HepG2 (cell line): Measurements from ENCODE around the gene UBL4B. TPM values are rescaled to one million over a fixed set of nuclear protein-coding genes. Genes with fewer than 3 reads are reported as not detected.

Source experiments
- DRAP1 ChIP-seq: IDR thresholded peaks from 2 replicates; pipeline ENCODE4 v1.6.1; 2016; ENCODE audit warnings: missing genetic modification reagents, missing compliant biosample characterization
- ELF1 ChIP-seq: sonication (generic); formaldehyde crosslinking; IDR thresholded peaks from 2 replicates; pipeline ENCODE4 v1.4.0; 2020; ENCODE audit warnings: missing genetic modification reagents
- GATAD1 ChIP-seq: IDR thresholded peaks from 2 replicates; pipeline ENCODE4 v1.6.1; 2016; ENCODE audit warnings: missing genetic modification reagents, missing compliant biosample characterization
- ISX ChIP-seq: sonication (generic); formaldehyde crosslinking; conservative IDR thresholded peaks from 2 replicates; pipeline ENCODE4 v1.5.0; 2020; ENCODE audit warnings: missing genetic modification reagents
- KDM2A ChIP-seq: sonication (generic); formaldehyde crosslinking; IDR thresholded peaks from 2 replicates; pipeline ENCODE4 v1.4.0; 2020; ENCODE audit warnings: low read depth, missing genetic modification reagents, borderline replicate concordance
- KLF12 ChIP-seq: sonication (generic); formaldehyde crosslinking; IDR thresholded peaks from 2 replicates; pipeline ENCODE4 v1.4.0; 2020; ENCODE audit warnings: missing genetic modification reagents, borderline replicate concordance
- MNT ChIP-seq: fragments of 450-650 bp; IDR thresholded peaks from 2 replicates; pipeline ENCODE4 v1.6.1; 2016
- NFKB2 ChIP-seq: sonication (generic); formaldehyde crosslinking; IDR thresholded peaks from 2 replicates; pipeline ENCODE4 v1.4.0; 2020; ENCODE audit warnings: missing genetic modification reagents, borderline replicate concordance
- NKX3-1 ChIP-seq: sonication (generic); formaldehyde crosslinking; IDR thresholded peaks from 2 replicates; pipeline ENCODE4 v1.5.0; 2020; ENCODE audit warnings: missing genetic modification reagents
- NR1H2 ChIP-seq: sonication (generic); formaldehyde crosslinking; IDR thresholded peaks from 2 replicates; pipeline ENCODE4 v1.8.1; 2022; ENCODE audit warnings: low read depth, missing genetic modification reagents, borderline replicate concordance
- NR2F2 ChIP-seq: IDR thresholded peaks from 2 replicates; pipeline ENCODE4 v1.6.1; 2012; ENCODE audit warnings: low read depth, inconsistent platforms, borderline replicate concordance
- PAF1 ChIP-seq: IDR thresholded peaks from 2 replicates; pipeline ENCODE4 v1.6.1; 2016; ENCODE audit warnings: missing genetic modification reagents, missing compliant biosample characterization
- PHF20 ChIP-seq: sonication (generic); formaldehyde crosslinking; IDR thresholded peaks from 2 replicates; pipeline ENCODE4 v1.5.0; 2020; ENCODE audit warnings: mild to moderate bottlenecking, missing genetic modification reagents
- TEAD3 ChIP-seq: optimal IDR thresholded peaks from 2 replicates; pipeline ENCODE3; 2016; ENCODE audit warnings: borderline replicate concordance
- YEATS2 ChIP-seq: sonication (generic); formaldehyde crosslinking; IDR thresholded peaks from 2 replicates; pipeline ENCODE4 v1.4.0; 2020; ENCODE audit warnings: missing genetic modification reagents, borderline replicate concordance
- ZBTB4 ChIP-seq: sonication (generic); formaldehyde crosslinking; IDR thresholded peaks from 2 replicates; pipeline ENCODE4 v1.4.0; 2020; ENCODE audit warnings: missing genetic modification reagents, mild to moderate bottlenecking, borderline replicate concordance
- ZNF180 ChIP-seq: sonication (generic); formaldehyde crosslinking; IDR thresholded peaks from 2 replicates; pipeline ENCODE4 v1.4.0; 2020; ENCODE audit warnings: low read depth, missing genetic modification reagents, borderline replicate concordance
- ZNF235 ChIP-seq: sonication (generic); formaldehyde crosslinking; IDR thresholded peaks from 2 replicates; pipeline ENCODE4 v1.8.1; 2023; ENCODE audit warnings: mild to moderate bottlenecking, missing genetic modification reagents, borderline replicate concordance
- ZNF563 ChIP-seq: sonication (generic); formaldehyde crosslinking; IDR thresholded peaks from 2 replicates; pipeline ENCODE4 v1.8.0; 2022; ENCODE audit warnings: mild to moderate bottlenecking, moderate library complexity, missing genetic modification reagents
- ZNF629 ChIP-seq: sonication (generic); formaldehyde crosslinking; conservative IDR thresholded peaks from 2 replicates; pipeline ENCODE4 v1.5.0; 2020; ENCODE audit warnings: missing genetic modification reagents
- ZNF678 ChIP-seq: sonication (generic); formaldehyde crosslinking; IDR thresholded peaks from 2 replicates; pipeline ENCODE4 v1.4.0; 2020; ENCODE audit warnings: mild to moderate bottlenecking, missing genetic modification reagents
- ZNF839 ChIP-seq: sonication (generic); formaldehyde crosslinking; IDR thresholded peaks from 2 replicates; pipeline ENCODE4 v1.4.0; 2020; ENCODE audit warnings: missing genetic modification reagents, mild to moderate bottlenecking, borderline replicate concordance
- ZNF850 ChIP-seq: sonication (generic); formaldehyde crosslinking; conservative IDR thresholded peaks from 2 replicates; pipeline ENCODE4 v1.9.0; 2021; ENCODE audit warnings: mild to moderate bottlenecking, missing genetic modification reagents
- ZNF883 ChIP-seq: sonication (generic); formaldehyde crosslinking; IDR thresholded peaks from 2 replicates; pipeline ENCODE4 v1.5.1; 2020; ENCODE audit warnings: mild to moderate bottlenecking, missing genetic modification reagents; ENCODE audit errors: not compliant biosample characterization
- polyA plus RNA-seq, 8 experiments: library from polyadenylated mRNA; depleted of rRNA in 3 of 8; stranded (reverse) in 7 of 8; unstranded in 1 of 8; fragments of >200 nt; fragmentation: Illumina TruSeq in 4 of 8; extraction: Trizol in 4 of 8; gene quantifications; 2 replicates each; pipeline versions ENCODE4 v1.2.1 to v1.2.3, GENCODE V29; 2011 to 2016; ENCODE audit warnings: low read depth in 4 of 8, missing spikeins in 1 of 8, mixed read lengths in 1 of 8; ENCODE audit not compliant: insufficient read depth in 1 of 8
- total RNA-seq, 5 experiments: library from RNA; depleted of rRNA; stranded (reverse); fragments of >200 nt; fragmentation: Illumina TruSeq; extraction: Trizol; gene quantifications; 2 replicates each; pipeline ENCODE4 v1.2.3, GENCODE V29; 2016; ENCODE audit warnings: low read depth in 1 of 5

UBL4B gene
- total and polyA plus RNA-seq, 2 of the 13 experiments (the other 11 are each of a cell fraction or from before 2014, with no cell fraction given): not detected

GRCh38 chr1:110084227-110085078 is 27.8 kb upstream of the UBL4B start (continued):
- no peak for TF ChIP-seq ZNF850 (CRISPR knock-in tag)
- TF ChIP-seq ISX (CRISPR knock-in tag): no peak
- TF ChIP-seq ZNF563: peak; percentile 52; the same call in 1 of the 2 replicates
- peak; percentile 75; the same call in 1 of the 2 replicates for TF ChIP-seq NFKB2 (CRISPR knock-in tag)
- TF ChIP-seq YEATS2 (CRISPR knock-in tag): no peak
- TF ChIP-seq MNT: no peak
- TF ChIP-seq NR2F2: no peak
- no peak for TF ChIP-seq ZNF629 (CRISPR knock-in tag)
- TF ChIP-seq GATAD1 (CRISPR knock-in tag): no peak
- TF ChIP-seq ZNF678 (CRISPR knock-in tag): no peak
- no peak for TF ChIP-seq ZNF235
- no peak for TF ChIP-seq KLF12 (CRISPR knock-in tag)
- TF ChIP-seq ELF1 (CRISPR knock-in tag): peak; percentile 66; the same call in 1 of the 2 replicates
- no peak for TF ChIP-seq ZNF839 (CRISPR knock-in tag)
- no peak; the same call in 1 of the 2 replicates for TF ChIP-seq NKX3-1 (CRISPR knock-in tag)
- TF ChIP-seq PHF20 (CRISPR knock-in tag): 0 out of 2 replicates have a peak, but pooled peaks have one; percentile 56
- TF ChIP-seq ZNF883: no peak
- no peak for TF ChIP-seq NR1H2
- TF ChIP-seq PAF1 (CRISPR knock-in tag): no peak
- TF ChIP-seq TEAD3: peak; percentile 84
- no peak for TF ChIP-seq ZNF180
- no peak for TF ChIP-seq DRAP1 (CRISPR knock-in tag)
- TF ChIP-seq KDM2A (CRISPR knock-in tag): peak; percentile 36; the same call in 1 of the 2 replicates
- TF ChIP-seq ZBTB4 (CRISPR knock-in tag): no peak
